Measurements from ENCODE around the gene CEBPE.

CEBPE gene

GRCh38 chr14:23118506-23119362 is at the start of gene CEBPE:
Gene CEBPE, minus strand, starts transcription at chr14:23119255. Its CDS starts 164 bp downstream, at chr14:23119091.
- DNase-seq = no peak

DNA sequence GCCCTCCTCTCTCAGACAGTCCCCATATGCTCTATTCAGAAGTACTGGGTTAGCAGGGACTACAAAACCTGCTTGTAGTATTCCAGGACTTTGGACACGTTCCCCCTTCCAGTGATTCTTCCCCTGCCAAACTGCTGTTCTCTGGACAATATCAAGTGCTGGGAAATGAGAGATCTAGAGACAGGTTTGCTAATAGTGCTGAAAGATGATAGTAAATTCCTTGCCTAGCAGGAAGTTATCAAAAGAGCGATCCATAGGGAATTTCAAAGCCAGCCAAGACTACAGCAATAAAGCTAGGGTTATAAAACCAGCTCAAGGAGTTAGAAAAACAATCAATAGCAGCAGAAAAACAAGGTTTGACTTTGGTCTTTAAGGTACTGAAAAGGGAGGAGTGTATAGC is 49.2 kb upstream of the CEBPE start:
- no peak for DNase-seq

- DNase-seq = no peak
Measured at GRCh38 chr14:23167116-23167847, 48.2 kb upstream of the CEBPE start.

GRCh38 chr14:23164949-23165348 is 45.9 kb upstream of the CEBPE start:
- DNase-seq = no peak

DNA sequence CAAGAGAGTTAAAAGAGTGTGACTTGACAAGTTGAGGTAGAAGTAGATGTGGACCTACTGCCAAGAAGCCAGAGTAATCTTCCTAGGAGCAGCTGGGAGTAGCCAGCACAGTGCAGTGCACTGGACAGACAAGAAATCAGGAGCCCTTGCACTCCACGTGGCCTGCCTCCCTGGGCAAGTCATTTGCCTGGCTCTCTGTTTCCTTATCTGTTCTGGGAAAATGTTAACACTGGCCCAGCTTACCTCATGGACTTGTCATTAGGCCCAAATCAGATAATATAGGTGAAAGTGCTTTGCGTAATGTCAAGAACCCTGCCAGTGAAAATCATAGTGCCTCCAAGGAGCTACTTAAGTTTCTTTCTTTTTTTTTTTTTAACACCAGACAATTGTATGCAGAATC is 45.2 kb upstream of the CEBPE start:
- no peak for DNase-seq

GRCh38 chr14:23163830-23164229 is 44.8 kb upstream of the CEBPE start:
- DNase-seq = no peak

GRCh38 chr14:23162800-23163199 is 43.7 kb upstream of the CEBPE start:
- DNase-seq = no peak

GRCh38 chr14:23162005-23162404 is 43.0 kb upstream of the CEBPE start:
- no peak for DNase-seq

DNA sequence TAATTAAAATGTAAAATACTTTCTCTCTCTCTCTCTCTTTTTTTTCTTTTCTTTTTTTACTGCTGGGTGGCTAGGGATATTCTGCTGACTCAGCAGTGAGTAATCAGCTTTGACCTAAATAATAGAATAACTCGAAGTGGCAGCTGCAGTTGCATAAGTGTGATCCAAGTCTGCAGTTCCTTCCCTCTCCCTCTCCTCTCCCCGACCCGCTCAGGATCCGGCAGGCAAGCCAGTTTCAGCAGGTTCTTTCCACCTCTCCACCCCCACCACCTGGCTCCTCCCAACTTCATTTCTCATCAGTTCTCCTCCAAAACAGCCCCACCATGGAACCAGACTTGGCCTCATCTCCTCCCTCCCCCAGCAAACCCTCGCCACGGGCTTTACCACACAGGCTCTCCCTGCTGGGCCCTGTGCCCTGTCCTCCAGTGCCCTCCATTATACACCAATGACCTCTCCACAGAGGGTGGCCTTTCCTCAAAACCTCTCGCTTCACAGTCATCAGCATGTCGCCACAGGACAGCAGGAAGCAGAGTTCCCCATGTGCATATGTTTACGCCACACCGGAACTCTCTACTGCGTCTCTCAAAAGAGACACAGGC is 42.0 kb upstream of the CEBPE start:
- no peak for DNase-seq

GRCh38 chr14:23159532-23159931 is 40.5 kb upstream of the CEBPE start:
- DNase-seq = no peak

DNA sequence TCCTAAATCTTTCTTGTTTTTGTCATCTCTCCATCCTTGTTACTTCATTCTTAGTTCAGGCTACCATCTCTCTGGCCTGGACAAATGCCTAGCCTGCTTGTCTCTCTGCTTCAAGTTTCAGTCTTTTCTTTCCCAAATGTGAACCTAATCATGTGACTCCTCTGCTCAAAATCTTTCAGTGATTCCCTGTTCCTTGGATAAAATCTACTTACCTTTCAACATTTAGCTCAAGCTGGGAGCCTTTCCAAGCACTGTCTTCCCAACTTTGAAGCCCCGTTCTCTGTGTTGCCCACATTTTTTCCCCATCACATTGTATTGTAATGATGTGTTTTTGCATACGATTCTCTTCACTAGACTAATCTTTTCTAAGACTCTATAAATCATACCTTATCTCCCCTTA is 39.7 kb upstream of the CEBPE start:
- no peak for DNase-seq

GRCh38 chr14:23154964-23155587 is 36.0 kb upstream of the CEBPE start:
- DNase-seq = no peak

GRCh38 chr14:23153851-23154796 is 35.1 kb upstream of the CEBPE start:
- DNase-seq = no peak

DNA sequence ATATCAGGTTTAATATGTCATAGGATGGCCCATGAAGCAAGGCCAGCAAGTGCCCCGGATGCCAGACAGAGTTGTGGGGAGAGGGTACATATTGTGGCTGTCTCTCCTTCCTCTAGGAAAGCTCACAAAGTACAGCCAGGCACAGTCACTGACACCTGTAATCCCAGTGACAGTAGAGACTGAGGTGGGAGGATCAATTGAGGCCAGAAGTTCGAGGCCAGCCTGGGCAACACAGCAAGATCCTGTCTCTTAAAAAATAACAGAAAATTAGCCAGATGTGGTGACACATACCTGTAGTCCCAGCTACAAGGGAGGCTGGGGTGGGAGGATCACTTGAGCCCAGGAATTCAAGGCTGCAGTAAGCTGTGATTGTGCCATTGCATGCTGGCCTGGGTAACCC is 32.3 kb upstream of the CEBPE start:
- no peak for DNase-seq

DNA sequence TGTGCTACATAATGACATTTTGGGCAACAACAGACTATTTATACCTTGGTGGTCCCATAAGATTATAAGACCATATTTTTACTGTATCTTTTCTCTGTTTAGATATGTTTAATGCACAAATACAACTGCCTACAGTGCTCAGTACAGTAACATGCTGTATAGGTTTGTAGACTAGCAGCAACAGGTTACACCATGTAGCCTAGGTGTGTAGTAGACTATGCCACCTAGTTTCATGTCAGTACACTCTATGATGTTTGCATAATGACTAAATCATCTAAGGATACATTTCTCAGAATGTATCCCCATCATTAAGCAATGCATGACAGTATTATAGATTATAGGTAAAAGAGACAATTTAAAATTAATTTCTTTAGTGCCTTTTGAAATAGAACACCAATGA is 30.7 kb upstream of the CEBPE start:
- DNase-seq = no peak

DNA sequence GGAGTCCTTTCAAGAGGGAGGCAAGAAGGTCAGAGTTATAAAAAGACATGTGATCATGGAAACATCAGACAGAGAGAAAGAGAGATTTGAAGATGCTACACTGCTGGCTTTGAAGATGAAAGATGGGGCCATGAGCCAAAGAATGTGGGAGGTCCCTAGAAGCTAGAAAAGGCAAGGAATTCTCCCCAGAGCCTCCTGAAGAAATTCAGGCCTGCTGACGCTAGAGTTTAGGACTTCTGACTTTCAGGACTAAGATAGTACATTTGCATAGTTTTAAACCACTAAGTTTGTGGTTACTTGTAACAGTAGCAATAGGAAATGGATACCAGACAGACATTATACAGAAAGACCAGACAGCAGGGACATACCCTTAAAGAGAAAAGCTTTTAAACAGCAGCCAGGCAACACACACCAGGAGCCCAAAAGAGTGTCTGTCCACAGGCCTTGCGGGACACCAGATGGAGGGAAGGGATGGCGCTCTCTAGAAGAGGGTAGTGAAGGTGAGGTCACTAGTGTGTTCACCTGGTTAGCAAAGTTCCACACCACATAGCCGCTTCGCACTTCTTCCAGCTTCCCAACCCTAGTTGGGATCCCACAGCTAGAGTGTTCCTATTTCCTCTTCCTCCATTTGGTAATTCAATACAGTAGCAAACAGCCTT is 29.7 kb upstream of the CEBPE start:
- no peak for DNase-seq

GRCh38 chr14:23147676-23148075 is 28.6 kb upstream of the CEBPE start:
- no peak for DNase-seq

DNA sequence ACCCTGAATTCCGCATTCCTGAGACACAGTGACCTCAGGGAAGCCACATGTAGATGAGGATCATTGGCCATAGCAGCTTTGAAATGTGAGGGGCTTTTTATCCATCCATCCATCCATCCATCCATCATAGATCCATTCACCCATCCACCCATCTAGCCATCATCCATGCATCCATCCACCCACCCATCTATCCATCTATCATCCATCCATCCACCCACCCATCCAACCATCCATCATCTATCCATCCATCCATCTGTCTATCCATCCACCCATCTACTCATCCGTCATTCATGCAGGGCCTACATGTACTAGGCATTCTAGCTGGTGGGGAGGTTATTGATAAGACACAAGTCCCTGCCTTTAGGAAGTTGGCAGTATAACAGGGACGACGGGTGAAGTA is 27.9 kb upstream of the CEBPE start:
- no peak for DNase-seq

DNA sequence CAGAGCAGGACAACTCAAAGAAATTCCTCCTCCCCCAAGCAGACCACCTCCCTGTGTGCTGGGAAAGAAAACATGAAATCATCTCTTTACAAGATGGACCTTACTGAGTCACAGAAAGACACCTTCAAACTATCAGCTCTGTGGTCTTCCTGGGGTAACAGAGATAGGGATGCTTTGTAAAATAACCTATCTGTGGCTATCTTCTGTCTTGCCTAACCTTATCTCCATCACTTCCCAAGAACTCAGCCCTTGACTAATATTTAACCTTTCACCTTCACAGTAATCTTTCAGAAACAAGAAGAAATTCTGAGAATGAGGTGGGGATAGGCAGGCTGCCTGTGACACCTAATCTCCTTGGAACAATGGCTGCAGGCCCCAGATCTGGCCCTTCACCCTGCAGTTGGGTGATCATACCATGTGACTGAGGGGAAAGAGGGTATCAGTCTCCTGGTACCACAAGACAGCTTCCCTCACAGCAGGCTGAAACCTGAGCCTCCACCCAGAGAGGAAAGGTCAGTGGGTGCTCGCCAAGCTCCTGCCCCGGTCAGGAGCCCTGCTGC is 27.4 kb upstream of the CEBPE start:
- DNase-seq = no peak

DNA sequence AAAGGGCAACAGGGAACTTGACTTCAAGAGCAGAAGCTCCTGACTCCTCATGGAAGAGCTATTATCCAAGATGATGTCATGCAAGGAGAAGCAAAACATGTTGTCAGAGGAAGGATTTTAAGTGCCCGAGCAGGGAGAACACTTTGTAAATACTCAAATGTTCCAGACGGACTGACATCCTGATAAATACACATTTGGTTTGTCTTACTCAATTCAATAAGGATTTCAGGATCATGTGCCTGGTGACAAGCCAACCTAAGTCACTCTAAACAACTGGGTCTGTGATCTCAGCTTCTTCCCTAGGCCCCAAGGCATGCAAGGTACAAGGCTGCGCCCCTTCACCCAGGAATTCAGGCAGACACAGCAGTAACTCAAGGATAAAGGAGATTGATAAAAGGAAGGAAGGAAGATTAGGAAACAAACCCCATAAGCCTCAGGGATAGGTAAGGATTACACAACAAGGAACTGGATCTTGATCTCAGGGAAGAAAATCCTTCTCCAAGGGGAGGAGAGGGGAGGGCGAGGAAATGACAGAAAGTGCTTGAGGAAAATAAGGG is 26.8 kb upstream of the CEBPE start:
- no peak for DNase-seq

GRCh38 chr14:23143911-23144310 is 24.9 kb upstream of the CEBPE start:
- no peak for DNase-seq
